AG04450 (cell line): ENCODE results near the gene PSMD3. TPM values are rescaled to one million over a fixed set of nuclear protein-coding genes. Genes with fewer than 3 reads are reported as not detected.

Experiments used
- CTCF ChIA-PET: fragments of 300-600, 350-600 bp; formaldehyde crosslinking; extraction: SDS; loops from one replicate; lab custom pipeline; 2022; ENCODE audit warnings: antibody characterized with exemption, inconsistent platforms; lab: Charles Lee
- POLR2A ChIA-PET: fragments of 350-600 bp; formaldehyde crosslinking; extraction: SDS; loops from one replicate; lab custom pipeline; 2021; ENCODE audit warnings: antibody characterized with exemption, inconsistent platforms; lab: Yijun Ruan, JAX
- DNase-seq: peaks from one replicate; pipeline ENCODE4 v3.0.0-alpha.2; 2011; ENCODE audit warnings: low read depth, low spot score
- H3K27ac ChIP-seq: one replicate; pipeline ENCODE4 v1.5.1; 2012; ENCODE audit warnings: low read depth, low read length, control low read depth
- H3K27me3 ChIP-seq: one replicate; pipeline ENCODE4 v1.6.0; 2012; ENCODE audit warnings: low read length; ENCODE audit not compliant: control insufficient read depth, insufficient read depth
- H3K4me3 ChIP-seq: 2 replicates; pipeline ENCODE4 v1.5.1; 2011; ENCODE audit warnings: mild to moderate bottlenecking, low read depth, low read length, control low read depth
- H3K9me3 ChIP-seq: 2 replicates; pipeline ENCODE4 v1.5.1; 2012; ENCODE audit warnings: low read length; ENCODE audit not compliant: control insufficient read depth, insufficient read depth
- polyA plus RNA-seq: library from polyadenylated mRNA; depleted of rRNA; stranded (reverse); fragments of >200 nt; gene quantifications from 2 replicates; pipeline ENCODE4 v1.2.3, GENCODE V29; 2011
- TF ChIP-seq, protein P1 (sequence below): IDR thresholded peaks from 2 replicates; pipeline ENCODE4 v1.5.1; 2011; ENCODE audit warnings: low read depth, low read length, control low read depth, inconsistent platforms

The PSMD3 gene
- polyA plus RNA-seq, 1 experiment, result 62.6 TPM

DNA sequence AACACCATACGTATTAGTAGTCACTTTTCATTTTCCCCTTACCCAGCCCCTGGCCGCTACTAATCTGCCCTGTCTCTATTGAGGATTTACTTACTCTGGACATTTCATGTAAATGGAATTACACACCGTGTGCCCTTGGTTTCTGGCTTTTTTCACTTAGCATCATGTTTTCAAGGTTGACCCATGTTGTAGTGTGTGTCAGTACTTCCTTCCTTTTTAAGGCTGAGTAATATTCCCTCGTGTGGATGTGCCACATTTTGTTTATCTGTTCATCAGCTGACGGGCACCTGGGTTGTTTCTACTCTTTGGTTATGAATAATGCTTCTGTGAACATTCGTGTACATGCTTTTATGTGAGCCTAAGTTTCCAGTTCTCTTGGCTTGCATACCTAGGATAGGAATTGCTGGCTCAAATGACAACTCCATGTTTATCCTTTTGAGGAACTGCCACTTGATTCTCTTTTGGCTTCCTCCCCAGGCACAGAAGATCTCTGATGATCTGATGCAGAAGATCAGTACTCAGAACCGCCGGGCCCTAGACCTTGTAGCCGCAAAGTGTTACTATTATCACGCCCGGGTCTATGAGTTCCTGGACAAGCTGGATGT is 7.7 kb downstream of the PSMD3 start:
- ChIA-PET CTCF (interaction anchor here (0.5 kb wide), 1 partner anchor 95 kb away, joined by 4 read pairs; no protein-coding TSS in a partner anchor), POLR2A (no interaction called here)
- Histone ChIP-seq H3K27ac (no peak overlapping the region), H3K9me3 (no peaks in the 10 kb centered on the region), H3K4me3 (no peak overlapping the region), H3K27me3 (no peaks in the 10 kb centered on the region)
- DNase-seq, result no peak
- TF ChIP-seq, protein P1, sequence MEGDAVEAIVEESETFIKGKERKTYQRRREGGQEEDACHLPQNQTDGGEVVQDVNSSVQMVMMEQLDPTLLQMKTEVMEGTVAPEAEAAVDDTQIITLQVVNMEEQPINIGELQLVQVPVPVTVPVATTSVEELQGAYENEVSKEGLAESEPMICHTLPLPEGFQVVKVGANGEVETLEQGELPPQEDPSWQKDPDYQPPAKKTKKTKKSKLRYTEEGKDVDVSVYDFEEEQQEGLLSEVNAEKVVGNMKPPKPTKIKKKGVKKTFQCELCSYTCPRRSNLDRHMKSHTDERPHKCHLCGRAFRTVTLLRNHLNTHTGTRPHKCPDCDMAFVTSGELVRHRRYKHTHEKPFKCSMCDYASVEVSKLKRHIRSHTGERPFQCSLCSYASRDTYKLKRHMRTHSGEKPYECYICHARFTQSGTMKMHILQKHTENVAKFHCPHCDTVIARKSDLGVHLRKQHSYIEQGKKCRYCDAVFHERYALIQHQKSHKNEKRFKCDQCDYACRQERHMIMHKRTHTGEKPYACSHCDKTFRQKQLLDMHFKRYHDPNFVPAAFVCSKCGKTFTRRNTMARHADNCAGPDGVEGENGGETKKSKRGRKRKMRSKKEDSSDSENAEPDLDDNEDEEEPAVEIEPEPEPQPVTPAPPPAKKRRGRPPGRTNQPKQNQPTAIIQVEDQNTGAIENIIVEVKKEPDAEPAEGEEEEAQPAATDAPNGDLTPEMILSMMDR, result no peak

DNA sequence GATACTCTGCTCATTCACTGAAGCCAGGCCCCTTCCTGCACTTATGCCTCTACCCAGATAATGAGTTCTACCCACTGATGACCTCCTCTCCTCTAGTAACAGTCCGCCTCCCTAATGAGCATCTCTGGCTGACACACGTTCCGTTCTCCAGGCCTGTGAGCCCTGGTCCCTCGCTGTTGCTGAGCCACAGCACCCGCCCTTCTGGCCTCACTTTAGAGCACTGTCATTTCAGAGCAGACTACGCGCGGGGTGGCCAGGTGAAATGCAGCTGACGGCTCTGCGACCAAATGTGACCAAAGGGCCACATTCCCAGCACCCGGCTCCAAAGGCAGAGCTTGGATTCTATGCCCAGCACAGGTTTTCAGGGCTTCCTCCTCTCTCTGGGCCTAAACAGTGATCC is 13.8 kb downstream of the PSMD3 start:
- H3K27ac ChIP-seq, result no peak overlapping the region
- H3K27me3 ChIP-seq, result no peaks in the 10 kb centered on the region
- no peak for DNase-seq
- H3K4me3 ChIP-seq, result no peak overlapping the region
- ChIA-PET CTCF (no interaction called here), POLR2A (no interaction called here)
- H3K9me3 ChIP-seq, result no peaks in the 10 kb centered on the region
- TF ChIP-seq, protein P1, result no peak

DNA sequence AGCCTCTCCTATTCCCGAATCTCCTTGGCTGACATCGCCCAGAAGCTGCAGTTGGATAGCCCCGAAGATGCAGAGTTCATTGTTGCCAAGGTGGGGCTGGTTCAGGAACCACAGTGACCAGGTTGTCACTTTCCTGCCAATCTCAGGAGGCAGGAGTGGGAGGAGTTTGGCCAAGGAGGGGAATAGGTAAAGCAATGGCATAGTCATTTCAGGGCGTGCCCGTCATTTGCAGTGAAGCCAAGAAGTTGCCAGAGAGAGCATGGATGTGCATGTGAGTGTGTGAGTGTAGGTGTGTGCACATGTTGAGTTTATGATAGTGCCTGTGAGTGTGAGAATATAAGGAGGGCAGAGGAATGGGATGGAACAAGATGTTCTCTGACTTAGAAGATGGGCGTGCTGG is 14.8 kb downstream of the PSMD3 start:
- H3K4me3 ChIP-seq, result no peak overlapping the region
- H3K9me3 ChIP-seq, result no peaks in the 10 kb centered on the region
- CTCF ChIA-PET, result interaction anchor here (1.0 kb wide), 1 partner anchor 80 kb away, joined by 5 read pairs; no protein-coding TSS in a partner anchor
- TF ChIP-seq, protein P1, result no peak
- POLR2A ChIA-PET, result no interaction called here
- H3K27me3 ChIP-seq, result no peaks in the 10 kb centered on the region
- no peak overlapping the region for H3K27ac ChIP-seq
- no peak for DNase-seq

DNA sequence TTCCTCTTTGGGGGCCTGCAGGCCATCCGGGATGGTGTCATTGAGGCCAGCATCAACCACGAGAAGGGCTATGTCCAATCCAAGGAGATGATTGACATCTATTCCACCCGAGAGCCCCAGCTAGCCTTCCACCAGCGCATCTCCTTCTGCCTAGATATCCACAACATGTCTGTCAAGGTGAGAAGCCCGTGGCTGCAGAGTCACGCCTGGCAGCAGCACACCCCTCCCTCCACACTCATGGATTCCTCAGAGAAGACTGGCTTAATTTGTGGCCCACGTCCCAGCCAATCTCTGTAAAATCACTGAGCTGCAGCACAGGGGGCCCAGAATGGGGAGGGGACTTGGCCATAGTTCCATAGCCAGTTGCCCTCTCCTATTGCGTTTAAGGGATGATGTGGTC is 15.6 kb downstream of the PSMD3 start:
- TF ChIP-seq, protein P1, result no peak
- no peak for DNase-seq
- CTCF ChIA-PET, result interaction anchor here (0.5 to 1.5 kb wide), 3 partner anchors 16 to 123 kb away, joined by 4 to 5 read pairs (median 4); partner anchors contain the start of gene PSMD3
- no peaks in the 10 kb centered on the region for H3K27me3 ChIP-seq
- POLR2A ChIA-PET, result interaction anchor here (0.6 kb wide), 1 partner anchor 389 kb away, joined by 4 read pairs; no protein-coding TSS in a partner anchor
- H3K27ac ChIP-seq, result no peak overlapping the region
- no peaks in the 10 kb centered on the region for H3K9me3 ChIP-seq
- H3K4me3 ChIP-seq, result no peak overlapping the region

DNA sequence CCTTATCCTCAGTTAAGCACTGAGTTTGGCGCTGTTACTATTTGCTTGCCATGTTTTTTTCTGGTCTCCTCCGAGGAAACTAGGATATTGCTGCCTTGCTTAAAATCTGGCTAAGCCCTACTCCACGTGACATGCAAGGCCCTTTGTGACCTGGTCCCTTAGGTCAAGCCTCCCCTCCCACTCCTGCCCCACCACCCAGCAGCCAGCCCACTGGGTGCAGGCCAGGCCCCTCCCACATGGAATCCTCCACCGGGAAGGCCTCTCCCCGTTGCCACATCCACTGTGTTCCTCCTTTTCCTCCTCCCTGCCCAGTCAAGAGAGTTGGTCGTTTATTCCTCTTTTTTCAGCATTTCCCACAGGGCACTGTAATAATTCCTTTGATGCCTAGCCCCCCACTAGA is 16.2 kb downstream of the PSMD3 start:
- ChIA-PET POLR2A (interaction anchor here (0.6 kb wide), 1 partner anchor 388 kb away, joined by 4 read pairs; no protein-coding TSS in a partner anchor), CTCF (interaction anchor here (0.5 to 1.5 kb wide), 2 partner anchors 16 to 123 kb away, joined by 4 read pairs; partner anchors contain the start of gene PSMD3)
- TF ChIP-seq, protein P1, result no peak
- Histone ChIP-seq H3K9me3 (no peaks in the 10 kb centered on the region), H3K27me3 (no peaks in the 10 kb centered on the region), H3K4me3 (no peak overlapping the region), H3K27ac (no peak overlapping the region)
- no peak for DNase-seq
